Liver (tissue), 3 donors: Measurements from ENCODE around the gene RAB44.

Source experiments
- ATF3 ChIP-seq: IDR thresholded peaks from 2 replicates; pipeline ENCODE4 v1.6.1; 2016; ENCODE audit warnings: antibody characterized with exemption
- GABPA ChIP-seq, 2 donors: IDR thresholded peaks in 1 of 2; conservative IDR thresholded peaks in 1 of 2; 2 replicates each; pipeline ENCODE4 v1.6.1; 2016; ENCODE audit warnings: antibody characterized with exemption in 2 of 2, mild to moderate bottlenecking in 1 of 2, moderate library complexity in 1 of 2
- HNF4A ChIP-seq, 2 donors: conservative IDR thresholded peaks; 2 replicates each; pipeline ENCODE4 v1.6.1; 2016; ENCODE audit warnings: antibody characterized with exemption in 2 of 2, mild to moderate bottlenecking in 2 of 2
- JUND ChIP-seq, 2 donors: IDR thresholded peaks; 2 replicates each; pipeline ENCODE4 v1.6.1; 2016; ENCODE audit warnings: antibody characterized with exemption in 2 of 2
- TAF1 ChIP-seq: conservative IDR thresholded peaks from 2 replicates; pipeline ENCODE4 v1.6.1; 2016; ENCODE audit warnings: antibody characterized with exemption, mild to moderate bottlenecking
- TF ChIP-seq, protein P1 (sequence below): fragments of 150-350 bp; IDR thresholded peaks from 2 replicates; pipeline ENCODE4 v1.5.1; 2017; ENCODE audit warnings: improper control_type of control experiment, low read depth, low read length; ENCODE audit not compliant: missing input control
- TF ChIP-seq, protein P2 (sequence below): IDR thresholded peaks from 2 replicates; pipeline ENCODE4 v1.6.1; 2016; ENCODE audit warnings: antibody characterized with exemption
- donor health status: healthy.
- donor health status: healthy.

DNA sequence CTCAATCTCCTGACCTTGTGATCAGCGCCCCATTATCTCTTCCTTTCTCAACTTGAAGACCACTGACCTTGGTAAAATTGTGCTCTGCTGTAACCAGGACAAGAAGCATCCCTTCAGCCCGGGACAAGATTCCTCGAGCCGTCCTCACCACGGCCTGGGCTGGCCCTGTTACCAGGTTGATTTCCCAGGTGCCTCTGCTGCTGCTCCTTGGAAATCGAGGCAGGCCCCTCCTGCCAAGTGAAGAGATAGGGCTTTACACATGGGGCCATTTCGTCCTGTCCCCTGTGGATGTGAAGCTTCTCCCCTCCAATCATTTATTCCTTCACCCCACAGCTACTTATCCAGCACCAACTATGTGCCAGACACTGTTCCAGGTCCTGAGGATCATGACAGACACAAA, 21.5 kb downstream of the RAB44 start:
- TF ChIP-seq, protein P1, sequence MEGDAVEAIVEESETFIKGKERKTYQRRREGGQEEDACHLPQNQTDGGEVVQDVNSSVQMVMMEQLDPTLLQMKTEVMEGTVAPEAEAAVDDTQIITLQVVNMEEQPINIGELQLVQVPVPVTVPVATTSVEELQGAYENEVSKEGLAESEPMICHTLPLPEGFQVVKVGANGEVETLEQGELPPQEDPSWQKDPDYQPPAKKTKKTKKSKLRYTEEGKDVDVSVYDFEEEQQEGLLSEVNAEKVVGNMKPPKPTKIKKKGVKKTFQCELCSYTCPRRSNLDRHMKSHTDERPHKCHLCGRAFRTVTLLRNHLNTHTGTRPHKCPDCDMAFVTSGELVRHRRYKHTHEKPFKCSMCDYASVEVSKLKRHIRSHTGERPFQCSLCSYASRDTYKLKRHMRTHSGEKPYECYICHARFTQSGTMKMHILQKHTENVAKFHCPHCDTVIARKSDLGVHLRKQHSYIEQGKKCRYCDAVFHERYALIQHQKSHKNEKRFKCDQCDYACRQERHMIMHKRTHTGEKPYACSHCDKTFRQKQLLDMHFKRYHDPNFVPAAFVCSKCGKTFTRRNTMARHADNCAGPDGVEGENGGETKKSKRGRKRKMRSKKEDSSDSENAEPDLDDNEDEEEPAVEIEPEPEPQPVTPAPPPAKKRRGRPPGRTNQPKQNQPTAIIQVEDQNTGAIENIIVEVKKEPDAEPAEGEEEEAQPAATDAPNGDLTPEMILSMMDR: no peak
- TF ChIP-seq, protein P2, sequence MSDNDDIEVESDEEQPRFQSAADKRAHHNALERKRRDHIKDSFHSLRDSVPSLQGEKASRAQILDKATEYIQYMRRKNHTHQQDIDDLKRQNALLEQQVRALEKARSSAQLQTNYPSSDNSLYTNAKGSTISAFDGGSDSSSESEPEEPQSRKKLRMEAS: no peak
- no peak for TF ChIP-seq TAF1
- no peak for TF ChIP-seq GABPA (IDR thresholded peaks at IDR 0.05 in 1 of 2, conservative IDR thresholded peaks at IDR 0.05 in 1 of 2)
- no peak for TF ChIP-seq HNF4A (conservative IDR thresholded peaks at IDR 0.05)
- no peak for TF ChIP-seq JUND (IDR thresholded peaks at IDR 0.05)
- no peak for TF ChIP-seq ATF3
